Neuron (in vitro differentiated cells): ENCODE measurements around the gene LIMK2.
A peak's percentile ranks its signal among the peaks of the same experiment; 100 is the strongest.

Source experiments
- H2AFZ ChIP-seq: one replicate; pipeline ENCODE4 v1.6.1; 2013; ENCODE audit warnings: low read depth, mild to moderate bottlenecking, inconsistent platforms, low read length, moderate library complexity
- H3K27me3 ChIP-seq: one replicate; pipeline ENCODE4 v1.6.1; 2013; ENCODE audit warnings: low read length; ENCODE audit not compliant: insufficient read depth
- H3K36me3 ChIP-seq: one replicate; pipeline ENCODE4 v1.6.1; 2013; ENCODE audit warnings: low read length; ENCODE audit not compliant: insufficient read depth
- H3K4me1 ChIP-seq: one replicate; pipeline ENCODE4 v1.6.1; 2013; ENCODE audit warnings: low read length; ENCODE audit not compliant: insufficient read depth
- H3K4me3 ChIP-seq: 2 replicates; pipeline ENCODE4 v1.5.1; 2013; ENCODE audit warnings: mild to moderate bottlenecking, low read length, moderate library complexity
- H3K9me3 ChIP-seq: one replicate; pipeline ENCODE4 v1.6.1; 2013; ENCODE audit warnings: low read length

Gene LIMK2

GRCh38 chr22:31288496-31289240 lies 76.6 kb downstream of the LIMK2 start:
- Histone ChIP-seq H3K4me3 (no peak overlapping the region), H3K27me3 (no peaks in the 10 kb centered on the region), H2AFZ (no peak overlapping the region), H3K36me3 (peaks cover 20% of the 10 kb centered on the region), H3K9me3 (no peaks in the 10 kb centered on the region), H3K4me1 (peaks cover 21% of the 10 kb centered on the region)

GRCh38 chr22:31289344-31289743 lies 77.2 kb downstream of the LIMK2 start:
- Histone ChIP-seq H3K9me3 (no peaks in the 10 kb centered on the region), H3K36me3 (peaks cover 20% of the 10 kb centered on the region), H3K27me3 (no peaks in the 10 kb centered on the region), H3K4me1 (peaks cover 20% of the 10 kb centered on the region), H3K4me3 (no peak overlapping the region), H2AFZ (no peak overlapping the region)

GRCh38 chr22:31290494-31291471 lies 78.7 kb downstream of the LIMK2 start:
- Histone ChIP-seq H3K4me1 (peaks cover 15% of the 10 kb centered on the region), H2AFZ (peak overlapping the region; percentile 75), H3K36me3 (peaks cover 16% of the 10 kb centered on the region), H3K9me3 (no peaks in the 10 kb centered on the region), H3K4me3 (peak overlapping the region; percentile 63), H3K27me3 (no peaks in the 10 kb centered on the region)

- H3K4me3 ChIP-seq, result peak overlapping the region; percentile 63
- H3K4me1 ChIP-seq, result peaks cover 24% of the 10 kb centered on the region
- H3K27me3 ChIP-seq, result no peaks in the 10 kb centered on the region
- peak overlapping the region; percentile 75 for H2AFZ ChIP-seq
- no peaks in the 10 kb centered on the region for H3K9me3 ChIP-seq
- H3K36me3 ChIP-seq, result peaks cover 12% of the 10 kb centered on the region
These were observed 79.6 kb downstream of the LIMK2 start for GRCh38 chr22:31291481-31292235.

GRCh38 chr22:31292236-31292989 lies 80.3 kb downstream of the LIMK2 start, which contains the start of gene PIK3IP1:
TSS of gene PIK3IP1 (minus strand) at chr22:31292488. CDS start at chr22:31292344, 144 bp downstream.
- H3K4me3 ChIP-seq, result peak within 1 kb of the TSS; percentile 63
- no peaks in the 10 kb centered on the region for H3K27me3 ChIP-seq
- H3K9me3 ChIP-seq, result no peaks in the 10 kb centered on the region
- peaks cover 12% of the 10 kb centered on the region for H3K36me3 ChIP-seq
- H3K4me1 ChIP-seq, result peaks cover 30% of the 10 kb centered on the region
- peak within 1 kb of the TSS; percentile 75 for H2AFZ ChIP-seq

DNA sequence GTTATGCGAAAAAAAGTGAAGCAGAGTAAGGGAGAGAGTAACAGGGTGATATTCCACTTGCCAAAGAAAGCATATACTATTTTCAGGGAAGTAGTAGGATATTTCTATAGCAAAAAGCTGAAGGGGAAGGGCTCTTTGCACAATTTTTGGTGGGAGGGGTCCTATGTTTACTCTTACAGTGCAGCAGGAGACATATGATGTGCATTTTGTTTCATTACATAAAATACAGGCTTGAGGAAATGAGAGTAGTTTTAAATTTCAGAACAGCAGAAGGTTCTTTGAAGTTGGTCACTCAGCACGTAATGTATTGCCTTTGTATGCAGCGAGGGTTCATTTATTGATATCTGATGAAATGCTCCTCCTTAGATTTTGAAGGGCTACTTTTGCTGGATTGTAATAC lies 83.3 kb downstream of the LIMK2 start:
- Histone ChIP-seq H3K9me3 (no peaks in the 10 kb centered on the region), H3K27me3 (no peaks in the 10 kb centered on the region), H3K4me1 (peaks cover 28% of the 10 kb centered on the region), H3K36me3 (no peaks in the 10 kb centered on the region), H2AFZ (no peak overlapping the region), H3K4me3 (no peak overlapping the region)

GRCh38 chr22:31295831-31296657 lies 83.9 kb downstream of the LIMK2 start:
- Histone ChIP-seq H3K9me3 (no peaks in the 10 kb centered on the region), H3K27me3 (no peaks in the 10 kb centered on the region), H3K4me1 (peaks cover 26% of the 10 kb centered on the region), H2AFZ (no peak overlapping the region), H3K4me3 (no peak overlapping the region), H3K36me3 (no peaks in the 10 kb centered on the region)

DNA sequence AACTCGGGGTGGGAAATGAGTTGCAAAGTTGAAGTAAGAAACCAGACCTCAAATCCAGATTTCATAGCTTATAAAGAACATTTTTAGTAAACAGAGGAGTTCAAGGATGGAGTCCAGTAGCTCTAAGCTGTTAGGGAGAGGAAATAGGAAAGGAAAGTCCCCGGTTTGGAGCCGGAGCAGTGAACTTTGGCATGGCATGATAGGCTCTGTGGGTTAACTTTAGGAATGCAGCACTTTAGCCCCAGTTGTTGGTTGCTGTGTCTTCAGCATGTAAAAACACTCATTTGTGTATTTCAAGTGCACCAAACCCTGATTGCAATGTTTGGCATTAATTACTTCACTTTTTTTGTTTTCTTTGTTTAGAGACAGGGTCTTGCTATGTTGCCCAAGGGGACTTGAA lies 88.8 kb downstream of the LIMK2 start:
- no peaks in the 10 kb centered on the region for H3K36me3 ChIP-seq
- no peaks in the 10 kb centered on the region for H3K9me3 ChIP-seq
- peaks cover 14% of the 10 kb centered on the region for H3K4me1 ChIP-seq
- H3K4me3 ChIP-seq, result no peak overlapping the region
- H2AFZ ChIP-seq, result no peak overlapping the region
- no peaks in the 10 kb centered on the region for H3K27me3 ChIP-seq

DNA sequence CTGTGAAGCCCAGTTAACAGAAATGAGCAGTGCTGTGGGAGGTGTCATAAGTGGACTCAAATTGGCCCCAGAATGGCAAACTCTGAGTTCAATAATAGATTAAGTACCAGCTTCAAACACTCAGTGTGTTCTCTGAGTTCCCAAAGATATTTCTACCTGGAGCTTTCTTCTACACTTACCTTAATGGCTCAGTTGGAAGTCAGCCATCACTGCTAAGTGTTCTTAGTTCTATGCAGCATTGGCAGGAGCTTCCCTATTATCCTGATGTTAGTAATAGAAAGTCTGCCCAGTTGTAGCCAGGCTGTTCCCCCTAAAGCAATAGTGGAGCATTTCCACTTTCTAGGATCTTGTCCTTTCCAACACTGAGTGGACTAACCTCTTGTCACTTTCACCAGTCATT lies 89.9 kb downstream of the LIMK2 start:
- peaks cover 3% of the 10 kb centered on the region for H3K4me1 ChIP-seq
- no peaks in the 10 kb centered on the region for H3K36me3 ChIP-seq
- no peak overlapping the region for H2AFZ ChIP-seq
- no peaks in the 10 kb centered on the region for H3K27me3 ChIP-seq
- H3K4me3 ChIP-seq, result no peak overlapping the region
- no peaks in the 10 kb centered on the region for H3K9me3 ChIP-seq

- no peaks in the 10 kb centered on the region for H3K27me3 ChIP-seq
- H3K36me3 ChIP-seq, result no peaks in the 10 kb centered on the region
- no peak overlapping the region for H3K4me3 ChIP-seq
- no peaks in the 10 kb centered on the region for H3K4me1 ChIP-seq
- no peaks in the 10 kb centered on the region for H3K9me3 ChIP-seq
- no peak overlapping the region for H2AFZ ChIP-seq
These were observed 90.4 kb downstream of the LIMK2 start for GRCh38 chr22:31302537-31302936.

DNA sequence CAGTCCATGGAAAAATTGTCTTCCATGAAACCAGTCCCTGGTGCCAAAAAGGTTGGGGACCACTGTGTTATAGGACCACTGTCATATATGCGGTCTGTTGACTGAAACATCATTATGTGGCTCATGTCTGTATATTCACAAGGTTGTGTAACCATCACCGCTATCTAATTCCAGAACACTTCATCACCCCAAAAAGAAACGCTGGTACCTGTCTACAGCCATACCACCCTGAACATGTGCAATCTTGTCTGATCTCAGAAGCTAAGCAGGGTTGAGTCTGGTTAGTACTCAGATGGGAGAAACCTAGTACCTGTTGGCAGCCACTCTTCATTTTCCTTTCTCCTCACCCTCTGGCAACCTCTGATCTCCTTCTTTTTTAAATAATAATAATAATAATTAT lies 93.1 kb downstream of the LIMK2 start:
- Histone ChIP-seq H3K36me3 (no peaks in the 10 kb centered on the region), H3K4me1 (no peaks in the 10 kb centered on the region), H3K4me3 (no peak overlapping the region), H3K27me3 (no peaks in the 10 kb centered on the region), H3K9me3 (no peaks in the 10 kb centered on the region), H2AFZ (no peak overlapping the region)
